GM23338 (cell line): ENCODE results near the gene TXN. TPM values are rescaled to one million over a fixed set of nuclear protein-coding genes. Genes with fewer than 3 reads are reported as not detected.

Experiments used
- ATAC-seq: fragments of 200-7000 bp; cut with Tn5 transposase; 3 replicates; pipeline ENCODE4 v1.9.1; 2020
- DNase-seq: peaks from one replicate; pipeline ENCODE4 v3.0.0-alpha.2; 2015; ENCODE audit warnings: low spot score
- H2AFZ ChIP-seq: fragments of 200-600 bp; sonication (generic); 2 replicates; pipeline ENCODE4 v1.8.0; 2016; ENCODE audit warnings: antibody characterized with exemption, mild to moderate bottlenecking, moderate library complexity
- H3F3A ChIP-seq: fragments of 200-600 bp; sonication (generic); replicated peaks from 2 replicates; pipeline ENCODE4 v1.8.0; 2017; ENCODE audit warnings: antibody characterized with exemption, mixed run types, low read depth
- H3K27ac ChIP-seq: fragments of 200-600 bp; sonication (generic); 2 replicates; pipeline ENCODE4 v1.6.1; 2016; ENCODE audit warnings: low read depth
- H3K27me3 ChIP-seq: fragments of 200-600 bp; sonication (generic); 2 replicates; pipeline ENCODE4 v1.8.0; 2016; ENCODE audit warnings: mild to moderate bottlenecking, mixed run types, moderate library complexity; ENCODE audit not compliant: insufficient read depth
- H3K36me3 ChIP-seq: fragments of 200-600 bp; sonication (generic); 2 replicates; pipeline ENCODE4 v1.8.0; 2016; ENCODE audit warnings: mild to moderate bottlenecking; ENCODE audit not compliant: insufficient read depth
- H3K4me1 ChIP-seq: fragments of 200-600 bp; sonication (generic); 2 replicates; pipeline ENCODE4 v1.8.0; 2016; ENCODE audit warnings: mild to moderate bottlenecking, moderate library complexity; ENCODE audit not compliant: insufficient read depth
- H3K4me2 ChIP-seq: fragments of 200-600 bp; sonication (generic); 2 replicates; pipeline ENCODE4 v1.7.1; 2017; ENCODE audit warnings: mixed run types
- H3K4me3 ChIP-seq: fragments of 200-600 bp; sonication (generic); 2 replicates; pipeline ENCODE4 v1.6.1; 2016; ENCODE audit warnings: mixed run types
- H3K79me2 ChIP-seq: fragments of 200-600 bp; sonication (generic); replicated peaks from 2 replicates; pipeline ENCODE4 v1.8.0; 2017; ENCODE audit warnings: mild to moderate bottlenecking; ENCODE audit not compliant: insufficient read depth
- H3K9me2 ChIP-seq: fragments of 200-600 bp; sonication (generic); 2 replicates; pipeline ENCODE4 v1.8.0; 2017; ENCODE audit not compliant: insufficient read depth
- H4K20me1 ChIP-seq: fragments of 200-600 bp; sonication (generic); replicated peaks from 2 replicates; pipeline ENCODE4 v1.8.0; 2017; ENCODE audit warnings: mild to moderate bottlenecking; ENCODE audit not compliant: insufficient read depth
- H3K27ac Mint-ChIP-seq: 2 replicates; pipeline ENCODE4 v1.8.0; 2020; ENCODE audit warnings: inconsistent platforms, mild to moderate bottlenecking, moderate library complexity, mixed read lengths
- H3K27me3 Mint-ChIP-seq: 3 replicates; pipeline ENCODE4 v1.8.0; 2022; ENCODE audit warnings: low read depth, mild to moderate bottlenecking, moderate library complexity, mixed read lengths, inconsistent platforms; ENCODE audit not compliant: insufficient read depth, poor library complexity
- H3K36me3 Mint-ChIP-seq: 3 replicates; pipeline ENCODE4 v1.8.0; 2021; ENCODE audit warnings: low read depth, mild to moderate bottlenecking, inconsistent platforms, moderate library complexity, mixed read lengths
- H3K4me1 Mint-ChIP-seq: 3 replicates; pipeline ENCODE4 v1.8.0; 2020; ENCODE audit warnings: mild to moderate bottlenecking, inconsistent platforms, mixed read lengths
- H3K4me3 Mint-ChIP-seq: 3 replicates; pipeline ENCODE4 v1.8.0; 2021; ENCODE audit warnings: moderate library complexity, mild to moderate bottlenecking, inconsistent platforms, mixed read lengths
- H3K9me3 Mint-ChIP-seq: 3 replicates; pipeline ENCODE4 v1.8.0; 2020; ENCODE audit warnings: moderate library complexity, mild to moderate bottlenecking, inconsistent platforms, mixed read lengths
- CTCF ChIP-seq, 2 experiments: fragments of 200-600 bp in 1 of 2; sonication (generic) in 1 of 2; conservative IDR thresholded peaks; 2 replicates each; pipeline versions ENCODE4 v1.5.1 to v1.6.1; 2016 to 2017; ENCODE audit warnings: antibody characterized with exemption in 2 of 2, low read depth in 2 of 2, mild to moderate bottlenecking in 2 of 2, moderate library complexity in 1 of 2
- EZH2 ChIP-seq: fragments of 200-600 bp; sonication (generic); IDR thresholded peaks from one replicate; pipeline ENCODE4 v1.8.0; 2017; ENCODE audit warnings: antibody characterized with exemption, mild to moderate bottlenecking, low read depth; ENCODE audit not compliant: unreplicated experiment
- EZH2phosphoT487 ChIP-seq: fragments of 200-600 bp; sonication (generic); IDR thresholded peaks from one replicate; pipeline ENCODE4 v1.8.1; 2018; ENCODE audit warnings: antibody characterized with exemption; ENCODE audit not compliant: unreplicated experiment
- JUNB ChIP-seq: IDR thresholded peaks from one replicate; pipeline ENCODE4 v1.6.1; 2016; ENCODE audit warnings: antibody characterized with exemption; ENCODE audit not compliant: unreplicated experiment
- NANOG ChIP-seq: IDR thresholded peaks from 2 replicates; pipeline ENCODE4 v1.6.1; 2016; ENCODE audit warnings: antibody characterized with exemption, borderline replicate concordance
- POLR2AphosphoS5 ChIP-seq: IDR thresholded peaks from 2 replicates; pipeline ENCODE4 v1.6.1; 2016; ENCODE audit warnings: antibody characterized with exemption, low read depth
- STAT1 ChIP-seq: IDR thresholded peaks from one replicate; pipeline ENCODE4 v1.6.1; 2016; ENCODE audit warnings: antibody characterized with exemption; ENCODE audit not compliant: unreplicated experiment
- ZNF114 ChIP-seq: fragments of 250-450 bp; sonication (Bioruptor Pico); IDR thresholded peaks from 2 replicates; pipeline ENCODE4 v1.5.0; 2020; ENCODE audit warnings: mild to moderate bottlenecking, moderate library complexity
- polyA plus RNA-seq: library from polyadenylated mRNA; unstranded; fragments of >200 nt; fragmentation: Nextera tagmentation; extraction: Ambion mirVana; gene quantifications from 2 replicates; pipeline ENCODE4 v1.2.1, GENCODE V29; 2016
- total RNA-seq: library from RNA; depleted of rRNA; stranded (reverse); fragments of >200 nt; shearing (Covaris generic); gene quantifications from 2 replicates; pipeline ENCODE4 v1.2.3, GENCODE V29; 2014
- TF ChIP-seq, protein P1 (sequence below): IDR thresholded peaks from 2 replicates; pipeline ENCODE4 v1.6.1; 2016; ENCODE audit warnings: antibody characterized with exemption

TXN gene
- total and polyA plus RNA-seq, 2 experiments from 2014 or later = 177 to 1,031 TPM

DNA sequence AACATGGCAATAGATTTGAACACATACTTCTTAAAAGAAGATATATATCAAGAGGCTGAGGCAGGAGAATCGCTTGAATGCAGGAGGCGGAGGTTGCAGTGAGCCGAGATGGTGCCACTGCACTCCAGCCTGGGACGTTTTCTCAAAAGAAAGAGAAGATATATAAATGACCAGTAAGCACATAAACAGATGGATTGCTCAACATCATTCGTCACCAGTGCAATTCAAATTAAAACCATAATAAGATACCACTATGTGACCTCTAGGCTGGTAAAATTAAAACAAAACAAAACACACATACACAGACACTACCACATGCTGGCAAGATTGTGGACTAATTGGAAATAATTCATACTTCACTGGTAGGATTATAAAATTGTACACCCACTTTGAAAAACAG lies 5.3 kb upstream of the TXN start:
- H4K20me1 ChIP-seq = no peaks in the 10 kb centered on the region
- peaks cover 20% of the 10 kb centered on the region for H3K4me1 Mint-ChIP-seq
- peaks cover 3% of the 10 kb centered on the region; the same call in 1 of the 3 replicates for H3K9me3 Mint-ChIP-seq
- H3K9me2 ChIP-seq = 0 out of 2 replicates have a peak, but pooled peaks cover 4% of the 10 kb centered on the region
- H3K27ac ChIP-seq = no peak overlapping the region
- no peak overlapping the region for H3K4me3 ChIP-seq
- H3K27me3 Mint-ChIP-seq = peaks cover 12% of the 10 kb centered on the region
- no peak for TF ChIP-seq STAT1
- TF ChIP-seq EZH2phosphoT487 = no peak
- DNase-seq (no peak), ATAC-seq (no peak)
- no peak overlapping the region for H3K4me3 Mint-ChIP-seq
- no peaks in the 10 kb centered on the region; the same call in 2 of the 3 replicates for H3K36me3 Mint-ChIP-seq
- H3K4me1 ChIP-seq = peaks cover 15% of the 10 kb centered on the region
- H3K4me2 ChIP-seq = no peak overlapping the region
- no peak overlapping the region for H3K27ac Mint-ChIP-seq
- H3K36me3 ChIP-seq = no peaks in the 10 kb centered on the region
- 0 out of 2 replicates have a peak, but pooled peaks cover 9% of the 10 kb centered on the region for H3K79me2 ChIP-seq
- peaks cover 9% of the 10 kb centered on the region; the same call in 1 of the 2 replicates for H3F3A ChIP-seq
- no peaks in the 10 kb centered on the region for H3K27me3 ChIP-seq
- H2AFZ ChIP-seq = no peak overlapping the region

- Histone ChIP-seq H4K20me1 (no peaks in the 10 kb centered on the region), H3K27ac (no peak overlapping the region), H2AFZ (no peak overlapping the region), H3K27me3 (no peaks in the 10 kb centered on the region), H3K36me3 (no peaks in the 10 kb centered on the region), H3K4me1 (peaks cover 15% of the 10 kb centered on the region), H3F3A (peaks cover 9% of the 10 kb centered on the region; the same call in 1 of the 2 replicates), H3K4me3 (no peak overlapping the region), H3K4me2 (no peak overlapping the region), H3K9me2 (0 out of 2 replicates have a peak, but pooled peaks cover 4% of the 10 kb centered on the region), H3K79me2 (peaks cover 10% of the 10 kb centered on the region; the same call in 1 of the 2 replicates)
- Mint-ChIP-seq H3K4me3 (no peak overlapping the region), H3K36me3 (no peaks in the 10 kb centered on the region; the same call in 1 of the 3 replicates), H3K27me3 (peaks cover 9% of the 10 kb centered on the region), H3K27ac (no peak overlapping the region; the same call in 1 of the 2 replicates), H3K9me3 (peaks cover 3% of the 10 kb centered on the region; the same call in 1 of the 3 replicates), H3K4me1 (peaks cover 20% of the 10 kb centered on the region)
- DNase-seq = no peak
- no peak for ATAC-seq
- TF ChIP-seq CTCF (conservative IDR thresholded peaks at IDR 0.05; ENCODE audit: low read depth in 2 of 2) = no peak
- TF ChIP-seq STAT1 = no peak
- TF ChIP-seq, protein P1, sequence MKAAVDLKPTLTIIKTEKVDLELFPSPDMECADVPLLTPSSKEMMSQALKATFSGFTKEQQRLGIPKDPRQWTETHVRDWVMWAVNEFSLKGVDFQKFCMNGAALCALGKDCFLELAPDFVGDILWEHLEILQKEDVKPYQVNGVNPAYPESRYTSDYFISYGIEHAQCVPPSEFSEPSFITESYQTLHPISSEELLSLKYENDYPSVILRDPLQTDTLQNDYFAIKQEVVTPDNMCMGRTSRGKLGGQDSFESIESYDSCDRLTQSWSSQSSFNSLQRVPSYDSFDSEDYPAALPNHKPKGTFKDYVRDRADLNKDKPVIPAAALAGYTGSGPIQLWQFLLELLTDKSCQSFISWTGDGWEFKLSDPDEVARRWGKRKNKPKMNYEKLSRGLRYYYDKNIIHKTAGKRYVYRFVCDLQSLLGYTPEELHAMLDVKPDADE = no peak
- no peak for TF ChIP-seq EZH2phosphoT487
- no peak for TF ChIP-seq NANOG
- no peak for TF ChIP-seq JUNB
- no peak for TF ChIP-seq POLR2AphosphoS5
Measured at GRCh38 chr9:110260911-110261310, 4.6 kb upstream of the TXN start.

DNA sequence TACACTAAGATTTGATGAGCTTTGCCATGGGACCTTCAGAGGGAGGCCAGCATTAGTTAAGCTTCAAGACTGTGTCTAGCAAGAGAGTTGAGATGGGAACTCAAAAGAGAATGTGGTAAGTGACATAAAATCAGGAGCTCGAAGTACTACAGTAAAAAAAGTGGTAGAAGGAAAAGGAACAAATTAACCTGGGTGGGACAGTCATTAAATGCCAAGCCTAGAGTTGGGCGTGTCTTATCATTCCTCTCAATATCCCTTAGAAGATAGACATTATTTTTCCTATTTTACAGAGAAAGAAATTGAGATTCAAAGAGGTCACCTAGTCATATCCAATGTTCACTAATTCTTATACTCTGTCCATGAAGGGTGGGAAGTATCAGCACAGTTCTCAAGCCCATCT lies 3.3 kb upstream of the TXN start:
- Histone ChIP-seq H3K27ac (no peak overlapping the region), H3F3A (peaks cover 9% of the 10 kb centered on the region; the same call in 1 of the 2 replicates), H3K4me2 (no peak overlapping the region), H3K27me3 (no peaks in the 10 kb centered on the region), H3K4me3 (no peak overlapping the region), H2AFZ (no peak overlapping the region), H3K36me3 (no peaks in the 10 kb centered on the region), H3K9me2 (no peaks in the 10 kb centered on the region), H3K79me2 (peaks cover 23% of the 10 kb centered on the region), H4K20me1 (peaks cover 6% of the 10 kb centered on the region), H3K4me1 (peaks cover 19% of the 10 kb centered on the region)
- ATAC-seq (no peak), DNase-seq (no peak)
- H3K9me3 Mint-ChIP-seq = peaks cover 5% of the 10 kb centered on the region; the same call in 2 of the 3 replicates
- H3K27me3 Mint-ChIP-seq = peaks cover 14% of the 10 kb centered on the region
- H3K4me1 Mint-ChIP-seq = peaks cover 24% of the 10 kb centered on the region
- H3K4me3 Mint-ChIP-seq = no peak overlapping the region
- peaks cover 3% of the 10 kb centered on the region; the same call in 2 of the 3 replicates for H3K36me3 Mint-ChIP-seq
- H3K27ac Mint-ChIP-seq = no peak overlapping the region
- TF ChIP-seq STAT1 (no peak), ZNF114 (CRISPR knock-in tag) (no peak), EZH2phosphoT487 (no peak), POLR2AphosphoS5 (no peak), NANOG (no peak), EZH2 (no peak)
